ENCODE data around the gene COX6B2.

Gene COX6B2

GRCh38 chr19:55383279-55384130 is 29.0 kb upstream of the COX6B2 start:
- DNase-seq, result peak; percentile 57

- DNase-seq, result no peak
Measured at GRCh38 chr19:55382522-55383054, 28.1 kb upstream of the COX6B2 start.

GRCh38 chr19:55382013-55382412 is 27.5 kb upstream of the COX6B2 start:
- DNase-seq, result no peak

- DNase-seq, result no peak
Measured at GRCh38 chr19:55379174-55379573, 24.7 kb upstream of the COX6B2 start.

- no peak for DNase-seq
Measured at GRCh38 chr19:55377356-55378131, 23.0 kb upstream of the COX6B2 start.

GRCh38 chr19:55376241-55376933 is 21.9 kb upstream of the COX6B2 start, which contains the start of gene TMEM190:
Gene TMEM190, plus strand, starts transcription at chr19:55376826. Its CDS starts 28 bp downstream, at chr19:55376854.
- DNase-seq, result no peak

- DNase-seq, result no peak
Measured at GRCh38 chr19:55373993-55374757, 19.7 kb upstream of the COX6B2 start.

GRCh38 chr19:55373306-55373992 is 18.9 kb upstream of the COX6B2 start:
- no peak for DNase-seq

- no peak for DNase-seq
Measured at GRCh38 chr19:55372316-55373081, 18.0 kb upstream of the COX6B2 start.

GRCh38 chr19:55370305-55370988 is 15.9 kb upstream of the COX6B2 start, which contains the start of gene IL11:
Gene IL11, minus strand, starts transcription at chr19:55370463. Its CDS starts 153 bp downstream, at chr19:55370310.
- DNase-seq, result no peak

GRCh38 chr19:55369653-55370304 is 15.3 kb upstream of the COX6B2 start:
- peak; percentile 29 for DNase-seq

- no peak for DNase-seq
Measured at GRCh38 chr19:55368701-55369563, 14.4 kb upstream of the COX6B2 start.

GRCh38 chr19:55368106-55368505 is 13.6 kb upstream of the COX6B2 start:
- DNase-seq, result no peak

GRCh38 chr19:55366790-55367189 is 12.3 kb upstream of the COX6B2 start:
- no peak for DNase-seq

- DNase-seq, result no peak
Measured at GRCh38 chr19:55365964-55366363, 11.4 kb upstream of the COX6B2 start.

GRCh38 chr19:55365245-55365644 is 10.7 kb upstream of the COX6B2 start:
- no peak for DNase-seq

- DNase-seq, result no peak
Measured at GRCh38 chr19:55362990-55363716, 8.6 kb upstream of the COX6B2 start, which contains the start of gene GARIN5B. Gene GARIN5B, minus strand, starts transcription at chr19:55363260. Its CDS starts 194 bp downstream, at chr19:55363066.

Measured in hematopoietic multipotent progenitor cell treated with erythropoietin and hydrocortisone succinate and interleukin-3 and kit ligand, for 8 days (in vitro differentiated cells).